HUES6 (cell line): ENCODE data around the gene C2.
"Not testable (repeated sequence)": the region's sequence is repeated elsewhere in the genome, so short reads cannot be mapped to it uniquely, and the experiment has no call there.

Source experiments
- H3K27ac ChIP-seq: 2 replicates; pipeline ENCODE4 v1.7.0; 2013; ENCODE audit warnings: low read depth, mild to moderate bottlenecking, low read length, inconsistent platforms
- H3K27me3 ChIP-seq: 2 replicates; pipeline ENCODE4 v1.6.1; 2013; ENCODE audit warnings: low read length; ENCODE audit not compliant: control insufficient read depth, insufficient read depth
- H3K36me3 ChIP-seq: 2 replicates; pipeline ENCODE4 v1.6.1; 2013; ENCODE audit warnings: low read length; ENCODE audit not compliant: control insufficient read depth, insufficient read depth
- H3K4me1 ChIP-seq: 2 replicates; pipeline ENCODE4 v1.6.1; 2013; ENCODE audit warnings: low read length; ENCODE audit not compliant: control insufficient read depth, insufficient read depth
- H3K4me3 ChIP-seq: 2 replicates; pipeline ENCODE4 v1.5.1; 2013; ENCODE audit warnings: low read depth, low read length
- H3K9ac ChIP-seq: one replicate; pipeline ENCODE4 v1.6.1; 2013; ENCODE audit warnings: mild to moderate bottlenecking, low read length
- H3K9me3 ChIP-seq: 2 replicates; pipeline ENCODE4 v1.6.1; 2013; ENCODE audit warnings: low read depth, low read length; ENCODE audit not compliant: control insufficient read depth, insufficient read depth

C2 gene

DNA sequence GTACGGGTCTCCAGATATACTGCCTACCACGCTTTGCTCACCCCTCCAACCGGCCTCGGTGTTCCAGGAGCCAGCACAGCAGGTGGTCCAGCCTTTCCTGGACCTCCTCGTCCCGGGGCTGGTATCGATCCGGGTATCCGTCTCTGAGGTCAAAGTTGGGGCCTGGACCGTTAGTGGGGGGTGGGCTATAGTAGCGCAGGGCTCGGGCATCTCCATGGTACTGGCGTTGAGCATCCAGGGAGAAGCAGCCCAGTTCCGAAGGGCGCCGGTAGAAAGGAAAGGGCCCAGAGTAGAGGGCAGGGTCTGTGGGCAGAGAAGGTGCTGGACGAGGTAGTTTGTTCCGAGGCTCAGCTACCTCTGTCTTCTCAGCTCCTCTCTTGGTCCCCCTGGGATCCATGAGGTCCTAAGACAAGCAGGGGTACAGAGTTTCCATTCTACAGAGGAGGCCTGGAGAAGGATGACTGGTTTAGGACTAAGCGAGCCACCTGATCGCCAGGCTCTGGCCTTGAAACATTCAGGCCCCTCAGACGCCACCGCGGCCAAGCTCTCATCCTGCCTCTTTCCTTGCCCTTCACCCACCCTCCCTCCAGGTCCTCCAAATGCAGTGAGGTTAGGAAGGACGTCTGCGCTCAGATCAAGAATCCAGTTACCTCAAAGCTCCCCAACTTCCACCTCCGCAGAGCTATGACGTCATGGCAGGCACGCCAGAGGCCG is 43.9 kb downstream of the C2 start:
- Histone ChIP-seq H3K27ac (peak overlapping the region; percentile 88), H3K36me3 (peaks cover 44% of the 10 kb centered on the region), H3K27me3 (no peaks in the 10 kb centered on the region), H3K4me1 (peaks cover 7% of the 10 kb centered on the region), H3K4me3 (peak overlapping the region; percentile 86), H3K9me3 (no peaks in the 10 kb centered on the region; the same call in 1 of the 2 replicates), H3K9ac (peak overlapping the region; percentile 74)

DNA sequence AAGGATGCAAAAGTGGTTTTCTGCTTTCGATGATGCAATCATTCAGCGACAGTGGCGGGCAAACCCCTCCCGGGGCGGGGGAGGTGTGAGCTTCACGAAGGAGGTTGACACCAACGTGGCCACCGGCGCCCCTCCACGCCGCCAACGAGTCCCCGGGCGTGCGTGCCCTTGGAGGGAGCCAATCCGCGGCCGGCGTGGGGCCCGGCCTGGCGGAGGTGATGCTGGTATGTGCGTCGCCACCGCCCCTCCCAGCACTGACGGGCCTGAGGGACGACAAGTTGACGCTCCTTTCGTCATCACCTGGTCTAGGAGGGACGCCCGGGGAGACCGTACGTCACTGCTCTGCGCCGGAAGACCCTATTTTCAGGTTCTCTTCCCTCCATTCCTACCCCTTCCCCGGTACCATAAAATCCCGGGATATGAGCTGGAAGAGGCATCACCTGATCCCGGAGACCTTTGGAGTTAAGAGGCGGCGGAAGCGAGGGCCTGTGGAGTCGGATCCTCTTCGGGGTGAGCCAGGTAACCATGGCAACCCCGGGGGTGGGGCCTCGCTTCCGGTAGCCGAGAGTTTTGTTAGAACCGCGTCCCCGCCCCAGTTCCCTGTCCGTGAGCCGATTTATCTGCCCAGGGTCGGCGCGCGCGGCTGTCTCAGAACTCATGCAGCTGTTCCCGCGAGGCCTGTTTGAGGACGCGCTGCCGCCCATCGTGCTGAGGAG is 44.6 kb downstream of the C2 start, which contains the start of gene DXO:
Gene DXO (minus strand): TSS at position 146 of the 716 bp plus-strand sequence. CDS start 463 bp downstream, outside the sequence.
- H3K4me1 ChIP-seq = peaks cover 7% of the 10 kb centered on the region
- no peaks in the 10 kb centered on the region; the same call in 1 of the 2 replicates for H3K9me3 ChIP-seq
- peaks cover 37% of the 10 kb centered on the region for H3K36me3 ChIP-seq
- H3K27ac ChIP-seq = peak within 1 kb of the TSS; percentile 88
- H3K27me3 ChIP-seq = no peaks in the 10 kb centered on the region
- H3K9ac ChIP-seq = peak within 1 kb of the TSS; percentile 74
- H3K4me3 ChIP-seq = peak within 1 kb of the TSS; percentile 86

DNA sequence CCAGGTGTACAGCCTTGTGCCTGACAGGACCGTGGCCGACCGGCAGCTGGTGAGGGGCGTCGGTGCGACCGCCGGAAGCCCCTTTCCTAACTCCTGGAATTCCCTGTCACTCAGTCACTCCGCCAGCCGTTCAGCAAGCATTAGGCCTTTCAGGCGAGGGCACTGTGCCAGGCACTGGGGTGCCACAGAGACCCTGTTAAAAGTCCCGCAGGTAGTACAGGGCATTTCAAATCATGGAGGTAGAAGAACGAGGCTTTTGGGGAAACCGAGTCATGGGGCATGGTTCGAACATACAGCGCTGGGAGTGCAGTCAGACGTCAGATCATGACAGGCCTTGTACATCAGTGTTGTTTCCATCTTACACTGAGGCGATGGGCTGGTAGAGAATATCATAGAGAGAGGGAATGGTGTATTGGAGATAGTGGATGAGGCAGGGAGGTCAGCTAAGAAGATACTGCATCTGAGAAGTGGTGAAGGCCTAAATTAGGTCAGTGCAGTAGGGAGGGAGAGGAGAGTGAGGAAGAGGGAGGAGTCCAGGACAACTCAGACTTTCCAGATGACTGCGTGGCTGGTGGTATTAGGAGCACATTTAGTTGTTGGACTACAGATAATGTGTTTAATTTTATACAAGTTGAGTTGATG is 45.3 kb downstream of the C2 start:
- Histone ChIP-seq H3K36me3 (peaks cover 30% of the 10 kb centered on the region), H3K27ac (peak overlapping the region; percentile 88; the same call in 1 of the 2 replicates), H3K9me3 (no peaks in the 10 kb centered on the region; the same call in 1 of the 2 replicates), H3K4me3 (peak overlapping the region; percentile 86), H3K9ac (peak overlapping the region; percentile 74), H3K27me3 (no peaks in the 10 kb centered on the region), H3K4me1 (peaks cover 7% of the 10 kb centered on the region)

DNA sequence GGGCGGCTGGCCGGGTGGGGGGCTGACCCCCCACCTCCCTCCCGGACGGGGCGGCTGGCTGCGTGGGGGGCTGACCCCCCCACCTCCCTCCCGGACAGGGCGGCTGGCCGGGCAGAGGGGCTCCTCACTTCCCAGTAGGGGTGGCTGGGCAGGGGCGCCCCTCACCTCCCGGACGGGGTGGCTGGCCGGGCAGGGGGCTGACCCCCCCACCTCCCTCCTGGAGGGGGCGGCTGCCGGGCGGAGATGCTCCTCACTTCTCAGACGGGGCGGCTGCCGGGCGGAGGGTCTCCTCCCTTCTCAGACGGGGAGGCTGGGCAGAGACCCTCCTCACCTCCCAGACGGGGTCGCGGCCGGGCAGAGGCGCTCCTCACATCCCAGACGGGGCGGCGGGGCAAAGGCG is 48.5 kb downstream of the C2 start:
- not testable (repeated sequence) for H3K27me3 ChIP-seq, H3K4me3 ChIP-seq, H3K4me1 ChIP-seq, H3K9me3 ChIP-seq, H3K9ac ChIP-seq, H3K27ac ChIP-seq
- peaks cover 13% of the 10 kb centered on the region for H3K36me3 ChIP-seq

DNA sequence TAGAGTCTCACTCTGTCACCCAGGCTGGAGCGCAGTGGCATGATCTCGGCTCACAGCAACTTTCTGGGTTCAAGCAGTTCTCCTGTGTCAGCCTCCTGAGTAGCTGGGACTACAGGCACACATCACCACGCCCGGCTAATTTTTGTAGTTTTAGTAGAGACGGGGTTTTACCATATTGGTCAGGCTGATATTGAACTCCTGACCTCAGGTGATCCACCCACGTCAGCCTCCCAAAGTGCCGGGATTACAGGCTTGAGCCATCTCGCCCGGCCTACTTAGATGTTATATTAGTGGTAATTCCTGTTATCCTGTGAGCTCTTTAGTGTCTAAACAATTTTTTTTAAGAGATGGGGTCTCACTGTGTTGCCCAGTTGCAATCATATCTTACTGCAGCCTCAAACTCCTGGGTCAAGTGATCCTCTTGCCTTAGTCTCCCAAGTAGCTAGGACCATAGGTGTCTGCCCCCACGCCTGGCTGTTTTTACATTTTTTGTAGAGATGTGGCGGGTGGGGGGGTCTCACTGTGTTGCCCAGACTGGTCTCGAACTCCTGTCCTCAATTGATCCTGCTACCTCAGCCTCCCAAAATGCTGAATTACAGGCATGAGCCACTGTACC is 50.4 kb downstream of the C2 start:
- Histone ChIP-seq H3K9me3 (no peaks in the 10 kb centered on the region; the same call in 1 of the 2 replicates), H3K4me3 (no peak overlapping the region), H3K27ac (no peak overlapping the region), H3K9ac (no peak overlapping the region), H3K27me3 (no peaks in the 10 kb centered on the region), H3K4me1 (peaks cover 4% of the 10 kb centered on the region), H3K36me3 (peaks cover 13% of the 10 kb centered on the region)

DNA sequence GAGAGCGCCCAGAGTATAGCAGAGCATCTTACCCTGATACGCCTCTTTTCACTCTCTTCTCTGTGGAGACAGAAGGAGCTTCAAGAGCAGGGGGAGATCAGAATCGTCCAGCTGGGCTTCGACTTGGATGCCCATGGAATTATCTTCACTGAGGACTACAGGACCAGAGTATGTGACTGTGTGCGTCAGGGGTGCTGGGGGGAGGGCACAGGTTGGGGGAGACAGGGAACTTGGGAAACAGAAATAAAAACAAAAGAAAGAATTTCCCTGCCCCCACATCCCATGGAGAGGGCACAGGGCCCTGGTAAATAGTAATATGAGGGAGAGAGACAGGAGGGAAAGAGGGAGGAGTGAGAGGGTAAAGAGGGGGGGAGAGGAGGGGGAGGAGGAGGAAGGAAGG is 51.3 kb downstream of the C2 start:
- no peak overlapping the region for H3K9ac ChIP-seq
- H3K27ac ChIP-seq = no peak overlapping the region
- H3K9me3 ChIP-seq = no peaks in the 10 kb centered on the region; the same call in 1 of the 2 replicates
- H3K27me3 ChIP-seq = no peaks in the 10 kb centered on the region
- H3K4me1 ChIP-seq = no peaks in the 10 kb centered on the region
- peaks cover 13% of the 10 kb centered on the region for H3K36me3 ChIP-seq
- H3K4me3 ChIP-seq = no peak overlapping the region

DNA sequence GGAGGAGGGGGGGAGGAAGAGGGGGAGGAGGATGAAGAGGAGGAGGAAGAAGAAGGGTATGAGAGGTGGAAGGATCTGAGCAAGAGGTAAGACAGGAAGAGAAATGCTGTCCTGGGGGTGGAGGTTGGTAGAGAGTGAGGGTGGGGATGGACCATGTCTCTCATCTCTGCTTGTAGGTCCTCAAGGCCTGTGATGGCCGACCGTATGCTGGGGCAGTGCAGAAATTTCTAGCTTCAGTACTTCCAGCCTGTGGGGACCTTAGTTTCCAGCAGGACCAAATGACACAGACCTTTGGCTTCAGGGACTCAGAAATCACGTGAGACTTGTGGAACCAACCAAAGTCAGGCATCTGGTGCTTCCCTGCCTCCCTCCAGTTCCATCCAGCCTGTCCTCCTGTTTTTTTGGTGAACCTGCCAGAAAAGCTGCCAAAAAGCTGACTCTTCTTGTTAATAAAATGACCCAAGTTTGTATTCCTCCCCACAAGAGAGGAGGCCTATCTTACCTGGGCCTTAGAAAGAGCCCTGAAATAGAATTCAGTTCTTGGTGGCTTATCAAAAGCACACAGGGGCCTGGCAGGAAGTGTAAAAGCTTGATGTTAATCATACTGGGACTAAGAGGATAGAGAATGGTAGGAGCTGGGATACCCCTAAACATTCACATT is 51.9 kb downstream of the C2 start:
- H3K27ac ChIP-seq = no peak overlapping the region
- H3K9me3 ChIP-seq = no peaks in the 10 kb centered on the region; the same call in 1 of the 2 replicates
- no peak overlapping the region for H3K4me3 ChIP-seq

DNA sequence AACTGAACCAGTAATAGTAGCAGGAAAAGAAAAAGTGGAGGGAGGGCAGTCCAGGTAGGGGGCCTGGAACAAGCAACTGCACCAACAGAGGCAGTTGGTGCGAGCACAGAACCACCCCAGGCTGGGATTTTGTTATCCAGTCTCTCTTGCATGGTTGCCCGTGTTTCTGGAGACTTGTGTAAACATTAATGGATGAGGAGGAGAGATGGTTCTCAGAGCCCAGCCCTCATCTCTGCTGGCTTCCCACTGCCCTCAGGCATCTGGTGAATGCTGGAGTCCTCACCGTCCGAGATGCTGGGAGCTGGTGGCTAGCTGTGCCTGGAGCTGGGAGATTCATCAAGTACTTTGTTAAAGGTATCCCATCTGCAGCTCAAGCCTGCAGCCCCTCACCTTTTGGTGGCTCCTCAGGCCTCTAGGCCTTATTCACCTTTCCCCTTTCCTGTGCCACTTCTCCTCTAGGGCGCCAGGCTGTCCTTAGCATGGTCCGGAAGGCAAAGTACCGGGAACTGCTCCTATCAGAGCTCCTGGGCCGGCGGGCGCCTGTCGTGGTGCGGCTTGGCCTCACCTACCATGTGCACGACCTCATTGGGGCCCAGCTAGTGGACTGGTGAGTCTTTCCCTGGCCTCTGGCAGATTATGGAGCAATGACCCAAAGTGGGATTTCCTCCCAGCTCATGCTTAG is 52.8 kb downstream of the C2 start:
- H3K36me3 ChIP-seq = peaks cover 10% of the 10 kb centered on the region
- not testable (repeated sequence) for H3K4me1 ChIP-seq, H3K9ac ChIP-seq, H3K9me3 ChIP-seq, H3K27me3 ChIP-seq, H3K4me3 ChIP-seq, H3K27ac ChIP-seq

More for the DNA sequence above, 51.9 kb downstream of the C2 start:
- peaks cover 11% of the 10 kb centered on the region for H3K36me3 ChIP-seq
- no peaks in the 10 kb centered on the region for H3K27me3 ChIP-seq
- no peak overlapping the region for H3K9ac ChIP-seq
- no peaks in the 10 kb centered on the region for H3K4me1 ChIP-seq

DNA sequence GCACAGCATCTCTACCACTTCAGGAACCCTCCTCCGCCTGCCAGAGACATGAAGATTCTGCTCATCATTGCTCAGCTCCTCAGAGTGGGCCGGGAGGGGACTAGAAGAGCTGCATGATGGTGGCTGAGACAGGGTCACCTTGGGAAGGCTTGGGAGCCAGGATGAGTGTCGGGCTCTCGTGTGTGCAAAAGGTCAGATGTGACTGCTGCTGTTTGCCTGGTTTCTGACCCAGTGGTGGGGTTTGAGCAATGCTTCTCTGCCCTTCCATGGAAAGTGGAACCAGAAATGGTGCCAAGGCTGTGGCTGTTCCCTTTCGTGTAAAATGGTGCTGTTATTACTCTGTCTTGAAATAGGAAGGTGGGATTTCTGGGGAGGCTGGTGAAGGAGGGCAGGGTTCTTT is 53.5 kb downstream of the C2 start:
- not testable (repeated sequence) for H3K27me3 ChIP-seq, H3K4me1 ChIP-seq, H3K9me3 ChIP-seq, H3K27ac ChIP-seq, H3K9ac ChIP-seq, H3K4me3 ChIP-seq
- H3K36me3 ChIP-seq = peaks cover 10% of the 10 kb centered on the region

DNA sequence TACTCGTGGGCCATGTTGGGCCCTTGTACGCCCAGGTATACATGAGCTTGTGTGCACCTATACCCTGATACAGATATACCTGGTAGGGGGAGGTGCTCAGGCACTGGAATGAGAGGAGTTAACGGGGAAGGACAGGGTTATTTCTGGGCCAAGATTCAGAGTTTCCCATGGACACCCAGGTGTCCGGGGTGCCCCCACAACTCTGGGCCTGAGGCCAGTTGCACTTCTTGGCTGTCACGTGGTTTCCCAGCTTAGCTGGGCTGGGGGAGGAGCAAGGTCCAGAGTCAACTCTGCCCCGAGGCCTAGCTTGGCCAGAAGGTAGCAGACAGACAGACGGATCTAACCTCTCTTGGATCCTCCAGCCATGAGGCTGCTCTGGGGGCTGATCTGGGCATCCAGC is 54.2 kb downstream of the C2 start, which contains the start of gene C4A:
Gene C4A (plus strand): TSS at position 314 of the 400 bp plus-strand sequence. CDS start 51 bp downstream, at position 365.
- not testable (repeated sequence) for H3K9me3 ChIP-seq, H3K4me3 ChIP-seq, H3K27me3 ChIP-seq, H3K27ac ChIP-seq, H3K4me1 ChIP-seq, H3K9ac ChIP-seq
- peaks cover 10% of the 10 kb centered on the region for H3K36me3 ChIP-seq
